Neural progenitor cell (in vitro differentiated cells): ENCODE measurements around the gene IL6R.
"Not testable (repeated sequence)": the region's sequence is repeated elsewhere in the genome, so short reads cannot be mapped to it uniquely, and the experiment has no call there.

Experiments used
- CTCF ChIP-seq: fragments of 200-600 bp; sonication (generic); IDR thresholded peaks from 2 replicates; pipeline ENCODE4 v1.5.1; 2017; ENCODE audit warnings: antibody characterized with exemption, mild to moderate bottlenecking
- EZH2 ChIP-seq: fragments of 200-600 bp; sonication (generic); IDR thresholded peaks from 2 replicates; pipeline ENCODE4 v1.6.1; 2017; ENCODE audit warnings: antibody characterized with exemption, mild to moderate bottlenecking, moderate library complexity
- EZH2phosphoT487 ChIP-seq: fragments of 200-600 bp; sonication (generic); IDR thresholded peaks from 2 replicates; pipeline ENCODE4 v1.6.1; 2017; ENCODE audit warnings: antibody characterized with exemption

DNA sequence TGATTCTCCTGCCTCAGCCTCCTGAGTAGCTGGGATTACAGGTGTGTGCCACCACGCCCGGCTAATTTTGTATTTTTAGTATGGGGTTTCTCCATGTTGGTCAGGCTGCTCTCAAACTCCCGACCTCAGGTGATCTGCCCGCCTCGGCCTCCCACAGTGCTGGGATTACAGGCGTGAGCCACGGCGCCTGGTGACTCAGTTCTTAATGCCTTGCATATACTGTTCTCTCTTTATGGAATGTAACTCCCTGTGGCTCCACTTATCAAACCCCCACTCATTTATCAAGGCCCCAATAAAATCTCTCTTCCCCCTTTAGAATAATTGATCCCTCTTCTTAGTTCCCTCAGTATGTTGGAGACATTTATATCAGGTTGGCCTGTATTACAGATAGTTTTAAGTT, 16.9 kb downstream of the IL6R start:
- TF ChIP-seq EZH2phosphoT487, CTCF, EZH2: not testable (repeated sequence)
